H9 (cell line): ENCODE measurements around the gene NPFF. TPM values are rescaled to one million over a fixed set of nuclear protein-coding genes. Genes with fewer than 3 reads are reported as not detected.
A peak's percentile ranks its signal among the peaks of the same experiment; 100 is the strongest.

Experiments
- DNase-seq: peaks from one replicate; pipeline ENCODE4 v3.0.0-alpha.2; 2017
- H2AFZ ChIP-seq: one replicate; pipeline ENCODE4 v1.6.1; 2013; ENCODE audit warnings: mild to moderate bottlenecking, low read length, control low read depth, moderate library complexity
- H2AK5ac ChIP-seq: 2 replicates; pipeline ENCODE4 v1.6.1; 2013; ENCODE audit warnings: low read length, control low read depth, mixed read lengths; ENCODE audit not compliant: insufficient read length
- H2BK120ac ChIP-seq: one replicate; pipeline ENCODE4 v1.6.1; 2013; ENCODE audit warnings: low read depth, mild to moderate bottlenecking, low read length, control low read depth, inconsistent platforms; ENCODE audit not compliant: poor library complexity, severe bottlenecking
- H2BK12ac ChIP-seq: 2 replicates; pipeline ENCODE4 v1.6.1; 2013; ENCODE audit warnings: low read length, control low read depth, mixed read lengths, low read depth; ENCODE audit not compliant: insufficient read length
- H2BK15ac ChIP-seq: 2 replicates; pipeline ENCODE4 v1.6.1; 2013; ENCODE audit warnings: low read depth, low read length, control low read depth
- H2BK20ac ChIP-seq: one replicate; pipeline ENCODE4 v1.6.1; 2013; ENCODE audit warnings: low read depth, mild to moderate bottlenecking, low read length, control low read depth, inconsistent platforms; ENCODE audit not compliant: poor library complexity, severe bottlenecking
- H2BK5ac ChIP-seq: 2 replicates; pipeline ENCODE4 v1.6.1; 2013; ENCODE audit warnings: low read length, control low read depth, mixed read lengths; ENCODE audit not compliant: insufficient read length
- H3K14ac ChIP-seq: 2 replicates; pipeline ENCODE4 v1.6.1; 2013; ENCODE audit warnings: low read length, control low read depth; ENCODE audit not compliant: insufficient read depth
- H3K18ac ChIP-seq: 2 replicates; pipeline ENCODE4 v1.6.1; 2013; ENCODE audit warnings: low read depth, mild to moderate bottlenecking, mixed read lengths, low read length, control low read depth; ENCODE audit not compliant: insufficient read length
- H3K23ac ChIP-seq: 2 replicates; pipeline ENCODE4 v1.6.1; 2013; ENCODE audit warnings: low read length, control low read depth, mixed read lengths, low read depth; ENCODE audit not compliant: insufficient read length
- H3K23me2 ChIP-seq: 2 replicates; pipeline ENCODE4 v1.6.1; 2013; ENCODE audit warnings: low read depth, mild to moderate bottlenecking, mixed read lengths, low read length, control low read depth; ENCODE audit not compliant: insufficient read length, poor library complexity, severe bottlenecking
- H3K27ac ChIP-seq: 2 replicates; pipeline ENCODE4 v1.5.1; 2013; ENCODE audit warnings: low read length, control low read depth, mixed read lengths, low read depth; ENCODE audit not compliant: insufficient read length
- H3K27me3 ChIP-seq: 2 replicates; pipeline ENCODE4 v1.6.1; 2013; ENCODE audit warnings: low read length, control low read depth, inconsistent platforms; ENCODE audit not compliant: insufficient read depth
- H3K4ac ChIP-seq: 2 replicates; pipeline ENCODE4 v1.6.1; 2013; ENCODE audit warnings: low read depth, mild to moderate bottlenecking, control low read depth, inconsistent platforms, low read length, moderate library complexity
- H3K4me1 ChIP-seq: 2 replicates; pipeline ENCODE4 v1.6.1; 2013; ENCODE audit warnings: low read length, control low read depth, inconsistent platforms; ENCODE audit not compliant: insufficient read depth
- H3K4me2 ChIP-seq: 2 replicates; pipeline ENCODE4 v1.6.1; 2013; ENCODE audit warnings: low read length, control low read depth, mixed read lengths; ENCODE audit not compliant: insufficient read length, insufficient read depth
- H3K56ac ChIP-seq: 2 replicates; pipeline ENCODE4 v1.6.1; 2013; ENCODE audit warnings: low read depth, mild to moderate bottlenecking, mixed read lengths, low read length, control low read depth; ENCODE audit not compliant: insufficient read length
- H3K79me1 ChIP-seq: 2 replicates; pipeline ENCODE4 v1.6.1; 2013; ENCODE audit warnings: low read depth, mild to moderate bottlenecking, moderate library complexity, low read length, control low read depth, inconsistent platforms; ENCODE audit not compliant: insufficient read depth, poor library complexity, severe bottlenecking
- H3K79me2 ChIP-seq: 2 replicates; pipeline ENCODE4 v1.6.1; 2013; ENCODE audit warnings: low read length, control low read depth, inconsistent platforms; ENCODE audit not compliant: insufficient read depth
- H3K9ac ChIP-seq: 2 replicates; pipeline ENCODE4 v1.6.1; 2013; ENCODE audit warnings: low read length, control low read depth, mixed read lengths; ENCODE audit not compliant: insufficient read length; ENCODE audit errors: extremely low read depth
- H3K9me3 ChIP-seq: one replicate; pipeline ENCODE4 v1.6.1; 2013; ENCODE audit warnings: low read depth, low read length, inconsistent platforms; ENCODE audit not compliant: control insufficient read depth
- H3T11ph ChIP-seq: one replicate; pipeline ENCODE4 v1.6.1; 2013; ENCODE audit warnings: mild to moderate bottlenecking, low read length, control low read depth, inconsistent platforms
- H4K20me1 ChIP-seq: one replicate; pipeline ENCODE4 v1.6.1; 2013; ENCODE audit not compliant: control insufficient read depth, insufficient read length, insufficient read depth
- H4K5ac ChIP-seq: 2 replicates; pipeline ENCODE4 v1.6.1; 2013; ENCODE audit warnings: low read depth, mild to moderate bottlenecking, mixed read lengths, low read length, control low read depth; ENCODE audit not compliant: insufficient read length
- H4K8ac ChIP-seq: replicated peaks from 2 replicates; pipeline ENCODE4 v1.6.1; 2013; ENCODE audit warnings: low read length, control low read depth, mixed read lengths, low read depth; ENCODE audit not compliant: insufficient read length
- H4K91ac ChIP-seq: 2 replicates; pipeline ENCODE4 v1.6.1; 2013; ENCODE audit warnings: low read depth, mild to moderate bottlenecking, moderate library complexity, mixed read lengths, low read length, control low read depth; ENCODE audit not compliant: insufficient read length
- H3K27ac Mint-ChIP-seq, 3 experiments: 2 replicates in 2 of 3; 3 replicates in 1 of 3; pipeline ENCODE4 v1.8.0; 2020 to 2021; ENCODE audit warnings: mixed read lengths in 3 of 3, mild to moderate bottlenecking in 1 of 3, moderate library complexity in 1 of 3
- H3K27me3 Mint-ChIP-seq: 2 replicates; pipeline ENCODE4 v1.8.0; 2021; ENCODE audit warnings: low read depth, mild to moderate bottlenecking, moderate library complexity, mixed read lengths
- H3K36me3 Mint-ChIP-seq, 3 experiments: 2 replicates in 2 of 3; 3 replicates in 1 of 3; pipeline ENCODE4 v1.8.0; 2020 to 2021; ENCODE audit warnings: low read depth in 3 of 3, mixed read lengths in 3 of 3; ENCODE audit not compliant: insufficient read depth in 1 of 3
- H3K4me1 Mint-ChIP-seq, 2 experiments: 2 replicates each; pipeline ENCODE4 v1.8.0; 2020; ENCODE audit warnings: mixed read lengths in 2 of 2
- H3K4me3 Mint-ChIP-seq, 2 experiments: 2 replicates in 1 of 2; 3 replicates in 1 of 2; pipeline ENCODE4 v1.8.0; 2020 to 2021; ENCODE audit warnings: mild to moderate bottlenecking in 2 of 2, mixed read lengths in 2 of 2, moderate library complexity in 1 of 2
- H3K9me3 Mint-ChIP-seq, 2 experiments: 2 replicates in 1 of 2; 3 replicates in 1 of 2; pipeline ENCODE4 v1.8.0; 2020; ENCODE audit warnings: mild to moderate bottlenecking in 2 of 2, mixed read lengths in 2 of 2, moderate library complexity in 1 of 2
- CTCF ChIP-seq: fragments of 200-600 bp; sonication (generic); conservative IDR thresholded peaks from 3 replicates; pipeline ENCODE4 v1.8.0; 2021; ENCODE audit warnings: antibody characterized with exemption, mild to moderate bottlenecking
- WGBS: extraction: QIAGEN DNeasy Blood & Tissue Kit; methylation state at CpG from one replicate; pipeline ENCODE4 v1.1.7; 2013; ENCODE audit warnings: missing lambda C conversion rate, low lambda C conversion rate, mixed read lengths; ENCODE audit not compliant: insufficient read length; ENCODE audit errors: extremely low coverage; 5-methylcytosine and 5-hydroxymethylcytosine counted together
- total RNA-seq: library from RNA; stranded (reverse); gene quantifications from 2 replicates; pipeline ENCODE4 v1.2.1, GENCODE V29; 2021

The NPFF gene
- total RNA-seq, 1 experiment from 2014 or later, result not detected

GRCh38 chr12:53489242-53489864 lies 17.9 kb downstream of the NPFF start:
- H3K27me3 Mint-ChIP-seq, result peaks cover 1% of the 10 kb centered on the region
- H3K4me3 Mint-ChIP-seq, result no peak overlapping the region

More at GRCh38 chr12:53489242-53489864, 17.9 kb downstream of the NPFF start:
- Histone ChIP-seq H3K4me2 (no peak overlapping the region), H3K23ac (no peak overlapping the region), H2AK5ac (no peak overlapping the region), H2AFZ (no peak overlapping the region), H3K27ac (no peak overlapping the region), H4K20me1 (peaks cover 2% of the 10 kb centered on the region), H3K79me1 (no peaks in the 10 kb centered on the region), H2BK15ac (no peak overlapping the region), H3K9ac (no peak overlapping the region), H4K8ac (no peak overlapping the region), H3K23me2 (peaks cover 10% of the 10 kb centered on the region), H3K9me3 (no peaks in the 10 kb centered on the region), H2BK20ac (no peak overlapping the region), H3K4me1 (no peaks in the 10 kb centered on the region), H2BK12ac (no peak overlapping the region), H3K14ac (no peak overlapping the region), H3K18ac (no peak overlapping the region), H4K5ac (no peak overlapping the region), H2BK120ac (no peak overlapping the region), H3T11ph (no peak overlapping the region), H3K4ac (no peak overlapping the region), H4K91ac (no peak overlapping the region), H3K56ac (no peak overlapping the region), H2BK5ac (no peak overlapping the region), H3K79me2 (no peaks in the 10 kb centered on the region), H3K27me3 (no peaks in the 10 kb centered on the region)
- Mint-ChIP-seq H3K27ac (peak overlapping the region in 2 of 3 experiments; percentile 47 to 53; a peak in 2 of 7 replicates), H3K4me1 (peaks cover 23 to 26% of the 10 kb centered on the region in 2 experiments), H3K9me3 (no peaks in the 10 kb centered on the region), H3K36me3 (peaks cover 14 to 25% (median 24%) of the 10 kb centered on the region in 3 experiments)
- WGBS, result no CpG with 5 or more reads among the region's 5 CpGs
- TF ChIP-seq CTCF, result no peak
- DNase-seq, result no peak
